Right kidney (tissue), 1 donor: ENCODE data around the gene S100A4.
A peak's percentile ranks its signal among the peaks of the same experiment; 100 is the strongest.

Experiments
- DNase-seq: peaks from one replicate; pipeline ENCODE4 v3.0.0-alpha.2; 2016

The S100A4 gene

DNA sequence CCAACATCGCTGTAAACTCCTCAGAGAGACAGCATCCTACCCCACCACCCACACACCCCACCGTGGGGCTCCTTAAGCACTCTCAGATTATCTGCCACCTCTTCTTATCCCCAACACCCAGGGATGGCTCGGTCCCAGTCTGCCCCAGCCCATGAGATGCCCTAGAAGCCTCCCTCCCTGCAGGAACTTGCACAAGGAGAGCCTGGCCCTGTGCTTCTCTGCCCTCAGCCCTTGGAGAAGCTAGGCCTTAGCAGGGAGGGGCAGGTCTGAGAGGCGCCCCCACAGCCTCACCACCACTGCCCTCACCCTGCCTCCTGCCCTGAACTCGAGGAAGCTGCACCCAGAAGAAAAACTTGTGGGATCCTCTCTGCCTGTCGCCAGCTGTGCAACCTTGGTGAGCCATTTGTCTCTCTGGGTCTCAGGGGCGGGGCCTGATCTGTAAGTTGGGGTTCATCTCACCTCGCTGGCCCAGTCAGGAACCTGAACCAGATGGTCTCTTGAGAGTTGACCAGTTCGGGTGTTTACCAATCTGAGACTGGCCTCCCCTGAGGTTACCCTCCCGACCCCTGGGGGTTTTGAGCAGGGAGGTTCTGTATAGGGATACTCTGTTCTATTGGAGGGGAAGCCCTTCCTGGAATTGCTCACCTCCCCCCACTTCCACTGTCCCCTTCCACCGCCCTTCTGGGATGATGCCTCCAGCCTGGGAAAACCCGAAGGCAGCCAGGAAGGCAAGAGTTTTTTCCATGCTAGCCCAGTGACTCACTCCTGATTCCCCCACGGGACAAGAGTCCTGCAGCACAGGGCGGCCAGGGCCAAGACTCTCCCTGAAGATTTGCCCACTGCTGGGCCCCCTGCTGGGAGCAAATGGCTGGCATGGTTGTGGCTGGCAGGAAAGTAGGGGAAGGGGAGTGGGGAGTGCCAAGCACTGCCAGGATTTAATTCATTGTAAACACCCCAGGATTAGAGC, 3.4 kb upstream of the S100A4 start, which contains the start of gene S100A3:
TSS of gene S100A3 (minus strand) at position 537 of the 967 bp plus-strand sequence. CDS start 773 bp downstream, outside the sequence.
- DNase-seq = no peak

DNA sequence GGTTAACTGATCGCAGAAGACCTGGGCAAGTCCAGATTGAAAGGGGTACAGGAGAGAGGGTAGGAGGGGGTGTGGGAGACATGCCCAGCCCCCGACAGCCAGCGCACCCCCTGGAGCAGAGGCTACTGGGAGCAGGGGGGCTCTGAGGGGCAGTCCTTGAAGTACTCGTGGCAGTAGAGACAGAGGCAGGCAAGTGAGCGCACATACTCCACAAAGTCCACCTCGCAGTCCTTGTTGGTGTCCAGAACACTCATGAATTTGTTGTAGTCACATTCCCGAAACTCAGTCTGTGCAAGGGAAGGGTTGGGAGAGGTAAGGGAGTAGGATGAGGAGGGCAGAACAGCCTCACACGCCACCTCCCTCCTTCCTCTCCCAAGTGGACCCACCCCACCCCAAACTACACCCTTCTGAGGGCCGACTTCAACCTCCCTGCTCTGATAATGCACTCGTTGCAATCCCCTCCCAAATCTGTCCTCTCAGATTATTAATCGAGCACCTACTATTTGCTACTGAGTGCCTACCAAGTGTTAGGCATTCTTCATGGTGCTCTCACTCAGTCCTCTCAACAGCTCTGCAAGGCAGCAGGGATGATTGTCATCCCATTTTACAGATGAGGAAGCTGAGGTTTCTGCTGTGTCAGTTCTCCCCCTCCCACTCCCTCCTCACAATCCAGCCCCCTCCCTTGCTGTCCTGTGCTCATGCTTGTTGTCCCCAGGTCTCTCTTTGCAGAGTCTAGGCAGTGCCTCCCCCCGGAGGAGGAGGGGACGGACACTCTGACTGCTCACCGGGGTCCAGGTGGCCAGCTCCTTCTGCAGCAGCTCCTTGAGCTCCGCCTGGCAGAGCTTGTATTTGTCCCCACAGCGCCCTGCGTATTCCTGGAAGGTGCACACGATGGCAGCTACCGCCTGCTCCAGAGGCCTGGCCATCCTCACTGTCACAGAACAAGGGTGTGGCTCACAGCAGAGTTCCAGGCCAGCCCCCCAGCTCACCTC, 2.2 kb upstream of the S100A4 start:
- no peak for DNase-seq

DNA sequence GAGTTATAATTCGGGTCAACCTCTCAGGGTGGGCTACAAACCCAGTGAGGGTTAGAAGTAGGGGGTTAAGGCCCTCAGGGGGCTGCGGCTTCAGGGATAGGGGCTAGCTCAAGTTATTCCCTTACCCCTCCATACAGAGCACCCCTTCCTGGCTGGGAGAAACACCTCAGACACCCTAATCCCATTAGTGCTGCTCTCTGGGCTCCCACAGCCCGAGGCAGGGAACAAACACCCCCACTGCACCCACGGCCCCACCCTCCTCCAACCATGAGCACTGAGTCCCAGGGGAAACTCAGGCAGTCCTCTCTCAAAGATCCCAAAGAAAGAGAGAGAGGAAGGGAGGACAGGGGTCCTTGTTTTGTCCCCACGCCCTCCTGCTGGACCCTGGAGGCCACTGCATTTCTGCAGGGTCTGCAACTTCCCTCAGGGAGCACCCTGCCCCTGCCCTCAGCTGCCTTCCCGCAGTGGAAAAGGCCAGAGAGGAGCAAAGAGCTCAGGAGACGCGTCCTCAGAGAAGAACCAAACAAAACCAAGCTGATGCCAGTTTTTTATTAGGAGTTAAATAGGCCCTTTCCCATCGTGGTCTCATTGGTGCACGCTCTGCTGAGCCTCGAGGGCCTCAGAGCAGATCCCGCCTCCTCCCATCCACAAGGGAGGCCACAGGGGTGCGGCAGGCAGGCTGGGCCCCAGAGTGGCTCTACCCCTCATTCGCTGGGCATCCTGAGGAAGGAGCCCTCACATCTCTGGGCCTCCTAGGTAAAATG, 1.4 kb upstream of the S100A4 start:
- DNase-seq = no peak

DNA sequence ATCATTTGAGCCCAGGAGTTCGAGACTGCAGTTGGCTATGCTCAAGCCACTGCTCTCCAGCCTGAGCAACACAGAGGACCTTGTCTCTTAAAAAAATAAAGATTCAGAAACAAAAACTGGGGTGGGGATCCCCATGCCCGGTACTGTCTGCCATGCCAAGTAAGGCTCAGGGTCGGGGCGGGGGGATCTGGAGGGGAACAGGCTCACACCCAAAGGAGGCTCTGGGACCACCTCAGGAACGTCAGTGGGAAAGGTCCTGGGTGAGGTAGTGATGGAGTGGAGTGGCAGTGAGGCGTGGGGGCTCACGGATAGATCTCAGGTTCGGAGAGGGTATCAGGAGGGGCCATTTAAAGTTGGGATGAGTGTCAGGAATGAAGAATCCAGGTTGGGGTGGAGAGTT, 765 bp upstream of the S100A4 start:
- no peak for DNase-seq

DNA sequence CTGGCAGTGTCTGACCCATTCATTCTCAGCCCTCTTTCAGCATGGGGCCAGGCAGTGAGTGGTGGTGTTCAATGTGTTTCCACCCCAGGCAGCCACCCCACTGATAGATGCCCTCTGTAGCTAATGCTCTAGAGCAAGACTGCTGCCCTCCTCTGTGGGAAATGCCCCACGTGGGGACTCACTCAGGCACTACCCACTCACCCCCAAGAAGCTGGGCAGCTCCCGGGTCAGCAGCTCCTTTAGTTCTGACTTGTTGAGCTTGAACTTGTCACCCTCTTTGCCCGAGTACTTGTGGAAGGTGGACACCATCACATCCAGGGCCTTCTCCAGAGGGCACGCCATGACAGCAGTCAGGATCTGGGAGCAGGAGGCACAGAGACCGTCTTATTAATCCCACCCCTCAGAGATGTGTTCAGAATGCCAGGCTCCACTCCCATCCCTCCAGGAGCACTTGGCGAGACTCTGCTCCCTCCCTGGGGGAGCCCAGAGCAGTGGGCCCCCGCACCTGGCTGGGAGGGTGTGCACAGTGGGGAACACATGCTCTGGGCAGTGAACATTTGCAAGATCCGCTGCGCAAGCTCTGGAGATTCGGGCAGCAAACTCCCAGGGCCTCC, 1.0 kb downstream of the S100A4 start:
- DNase-seq = no peak

DNA sequence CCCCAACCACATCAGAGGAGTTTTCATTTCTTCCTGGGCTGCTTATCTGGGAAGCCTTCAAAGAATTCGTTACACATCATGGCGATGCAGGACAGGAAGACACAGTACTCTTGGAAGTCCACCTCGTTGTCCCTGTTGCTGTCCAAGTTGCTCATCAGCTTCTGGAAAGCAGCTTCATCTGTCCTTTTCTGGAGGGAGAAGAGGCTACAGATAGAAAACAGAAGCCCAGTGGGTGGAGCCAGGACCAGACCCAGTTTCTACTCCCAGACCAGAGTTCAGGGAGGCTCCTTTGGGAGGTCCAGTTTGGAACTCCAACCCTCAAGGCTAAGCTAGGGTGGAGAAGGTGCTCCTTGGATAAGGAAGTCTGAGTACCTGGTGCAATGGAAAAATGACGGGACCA, 1.9 kb downstream of the S100A4 start:
- no peak for DNase-seq

DNA sequence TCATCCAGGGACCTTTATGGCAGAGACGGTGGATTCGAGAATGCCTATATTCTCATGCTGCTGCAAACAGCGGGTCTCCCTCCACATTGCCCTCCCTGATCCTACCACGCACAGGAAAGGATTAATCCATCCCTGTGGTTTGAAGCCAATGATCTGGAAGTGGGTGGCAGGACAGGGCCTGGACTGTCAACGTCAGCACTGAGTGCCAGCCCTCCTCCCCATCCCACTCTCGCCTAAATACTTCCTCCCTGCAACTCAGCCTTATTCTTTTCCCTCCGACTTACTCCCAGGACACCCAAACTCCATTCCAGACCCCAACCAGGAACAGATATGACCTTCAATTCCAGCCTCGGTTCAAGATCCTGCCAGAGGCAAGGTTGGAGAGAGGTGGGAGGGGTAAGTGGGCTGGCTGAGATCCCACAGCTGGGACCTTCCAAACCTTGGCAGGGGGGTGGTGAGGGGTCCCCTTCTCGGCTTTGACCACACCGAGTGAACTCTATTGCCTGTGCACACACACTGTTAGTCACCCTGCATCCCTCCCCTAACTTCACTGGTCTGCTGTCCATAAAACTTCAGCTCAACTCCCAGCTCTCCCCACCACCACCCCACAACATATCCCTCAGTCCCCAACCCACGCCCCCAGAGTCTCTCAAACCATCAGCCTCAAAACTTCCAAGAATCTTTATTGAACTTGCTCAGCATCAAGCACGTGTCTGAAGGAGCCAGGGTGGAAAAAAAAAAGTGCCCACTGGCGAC, 2.5 kb downstream of the S100A4 start:
- no peak for DNase-seq

DNA sequence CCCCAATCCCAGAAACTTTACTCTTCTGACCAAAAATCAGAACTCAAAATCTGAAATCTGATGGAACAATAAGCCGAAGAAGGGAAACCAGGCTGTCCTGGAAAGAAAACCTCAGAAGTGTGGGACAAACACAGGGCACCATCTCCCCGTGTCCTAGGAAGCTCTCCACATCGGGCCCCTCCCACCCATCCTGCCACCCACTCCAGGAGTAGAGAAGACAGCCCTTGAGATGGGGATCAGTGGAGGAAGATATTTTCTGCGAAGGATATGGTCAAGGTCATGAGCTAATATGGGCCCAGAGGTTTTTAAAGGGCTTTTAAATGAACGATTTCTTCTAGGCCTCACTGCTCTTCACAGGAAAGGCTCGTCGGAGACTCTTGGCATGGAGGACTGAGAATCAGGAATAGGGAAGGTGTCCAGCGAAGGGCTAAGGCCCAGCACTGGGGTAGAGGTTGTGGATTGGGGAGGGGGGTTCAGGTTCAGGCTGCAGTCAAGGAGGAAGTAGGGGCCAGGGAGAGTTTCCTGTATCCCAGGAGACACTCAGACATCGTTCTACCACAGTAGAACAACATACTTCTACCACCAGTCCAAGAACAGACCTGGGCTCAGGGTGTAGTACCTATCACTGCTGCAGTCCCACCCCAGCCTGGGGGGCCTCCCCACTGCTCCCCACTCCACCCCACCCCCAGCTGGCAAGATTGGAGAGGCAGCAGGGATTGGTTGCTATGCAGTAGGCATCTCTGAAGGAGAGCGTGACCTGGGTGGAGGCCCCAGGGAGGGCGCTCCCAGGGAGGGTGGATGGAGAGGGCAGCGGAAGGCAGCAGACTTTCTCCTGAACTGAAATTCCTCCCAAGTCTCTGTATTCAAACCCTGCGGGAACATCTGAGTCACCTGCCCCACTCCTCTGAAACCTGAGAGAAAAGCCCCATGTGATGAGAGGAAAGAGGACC, 3.7 kb downstream of the S100A4 start:
- DNase-seq = no peak

DNA sequence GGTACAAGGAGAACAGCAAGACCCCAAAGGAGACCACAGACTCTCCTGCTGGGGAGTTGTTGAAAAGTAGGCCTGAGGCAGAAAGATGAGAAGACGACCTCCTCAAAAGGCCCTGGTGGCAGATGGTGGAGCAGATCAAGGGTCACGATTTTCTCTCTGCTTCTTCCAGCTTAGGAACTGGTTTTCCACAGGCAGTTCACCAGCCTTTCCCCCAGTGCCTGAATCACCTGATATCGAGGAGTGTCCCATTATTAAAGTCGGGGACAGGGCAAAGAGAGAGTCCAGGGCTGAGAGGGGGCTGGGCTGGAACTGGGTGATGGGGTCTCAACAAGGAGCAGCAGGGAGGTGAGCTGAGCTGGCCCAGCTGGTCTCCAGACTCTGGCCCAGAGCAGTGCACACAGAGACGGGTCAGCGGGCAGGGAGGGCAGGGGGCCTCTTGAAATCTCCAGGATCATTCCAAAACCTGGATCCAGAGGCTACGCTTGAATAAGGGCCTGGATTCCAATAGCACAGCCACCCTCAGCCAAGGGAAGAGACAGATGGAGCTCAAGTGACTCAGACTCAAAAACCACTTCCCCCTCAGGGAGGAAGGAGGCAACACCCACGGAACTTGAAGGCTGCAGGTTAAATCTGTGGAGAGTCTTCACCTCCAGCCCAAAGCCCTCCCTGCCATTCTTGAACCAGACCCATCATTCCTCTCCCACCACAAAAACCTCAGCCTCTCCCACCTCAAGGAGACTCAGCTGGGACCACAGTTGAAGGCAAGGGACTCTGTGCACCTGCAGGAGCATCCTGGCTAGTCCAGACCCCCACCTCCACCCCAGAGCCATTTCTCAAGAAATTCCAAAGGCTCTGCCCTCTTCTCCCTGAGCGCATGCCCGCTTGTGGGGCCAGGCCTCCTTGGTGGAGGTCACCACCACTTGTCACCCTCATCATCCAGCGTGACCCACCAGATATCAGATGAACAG, 4.9 kb downstream of the S100A4 start, which contains the start of gene S100A5:
TSS of gene S100A5 (minus strand) at position 541 of the 968 bp plus-strand sequence. CDS start 743 bp downstream, outside the sequence.
- peak; percentile 51 for DNase-seq

DNA sequence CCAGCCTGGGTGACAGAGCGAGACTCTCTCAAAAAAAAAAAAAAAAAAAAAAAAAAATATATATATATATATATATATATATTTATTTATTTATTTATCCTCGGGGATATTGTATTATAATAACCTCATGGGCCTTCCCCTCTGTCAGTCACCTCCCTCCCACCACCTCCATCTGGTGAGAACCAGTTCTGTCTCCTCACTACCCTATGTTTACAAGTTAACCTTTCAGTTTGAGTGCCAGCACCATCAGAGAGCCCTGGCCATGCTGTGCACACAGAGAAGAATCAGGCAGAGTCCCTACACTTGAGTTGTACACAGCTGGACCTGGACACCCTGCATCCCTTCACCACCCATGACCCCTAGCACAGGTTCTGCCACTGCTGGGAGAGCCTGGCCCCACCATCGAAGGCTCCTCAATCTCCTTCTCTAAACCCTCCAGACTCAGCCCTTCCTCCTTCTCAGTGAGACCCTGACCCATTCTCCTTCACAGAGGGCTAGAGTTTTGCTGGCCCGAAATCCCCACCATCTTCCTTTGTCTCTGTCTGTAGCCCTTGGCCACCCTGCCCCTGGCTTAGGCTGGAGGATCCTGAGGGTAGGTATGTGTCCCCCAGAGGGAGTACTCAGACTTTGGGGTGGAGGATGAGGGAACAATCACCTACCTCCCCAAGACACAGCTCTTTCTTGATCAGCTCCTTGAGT, 6.1 kb downstream of the S100A4 start:
- DNase-seq = no peak

DNA sequence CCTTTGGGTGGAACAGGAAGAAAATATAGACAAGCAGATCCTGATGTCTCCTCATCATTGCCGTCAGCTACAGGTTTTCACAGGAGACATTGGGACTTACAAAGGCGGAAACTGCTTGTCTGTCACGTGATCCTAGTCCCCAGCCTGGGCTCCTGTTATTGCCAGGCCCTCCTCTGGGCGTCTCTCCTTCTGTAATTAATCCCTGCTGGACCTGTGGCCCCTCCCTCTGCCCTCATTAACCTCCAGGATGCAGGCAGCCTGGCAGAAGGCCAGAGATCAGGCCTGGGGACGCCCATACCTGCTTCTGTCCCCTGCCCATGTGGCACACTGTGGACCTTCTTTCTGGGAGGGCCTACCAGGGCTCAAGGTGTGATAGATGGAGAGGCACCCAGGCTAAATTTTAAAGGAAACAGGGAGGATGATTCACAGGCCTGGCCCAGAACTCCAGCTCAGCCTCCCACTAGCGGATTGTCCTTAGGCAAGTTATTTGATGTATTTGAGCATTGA, 7.2 kb downstream of the S100A4 start:
- no peak for DNase-seq

DNA sequence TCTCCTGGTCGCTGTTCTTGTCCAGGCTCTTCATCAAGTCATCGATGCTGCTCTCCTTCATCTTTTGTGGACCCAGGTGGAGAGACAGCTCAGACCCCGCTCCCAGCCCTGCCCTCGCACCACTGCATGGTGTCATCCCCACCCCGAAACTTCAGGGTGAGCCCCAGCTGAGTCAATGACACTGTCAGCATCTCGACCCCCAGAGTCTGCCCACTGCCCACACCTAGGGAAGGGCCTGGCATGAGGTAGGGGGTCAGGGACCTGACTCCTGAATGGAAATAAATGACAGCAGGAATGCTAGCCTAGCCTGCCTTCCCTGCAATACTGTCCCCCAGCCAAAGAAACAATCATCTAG, 8.3 kb downstream of the S100A4 start:
- no peak for DNase-seq

DNA sequence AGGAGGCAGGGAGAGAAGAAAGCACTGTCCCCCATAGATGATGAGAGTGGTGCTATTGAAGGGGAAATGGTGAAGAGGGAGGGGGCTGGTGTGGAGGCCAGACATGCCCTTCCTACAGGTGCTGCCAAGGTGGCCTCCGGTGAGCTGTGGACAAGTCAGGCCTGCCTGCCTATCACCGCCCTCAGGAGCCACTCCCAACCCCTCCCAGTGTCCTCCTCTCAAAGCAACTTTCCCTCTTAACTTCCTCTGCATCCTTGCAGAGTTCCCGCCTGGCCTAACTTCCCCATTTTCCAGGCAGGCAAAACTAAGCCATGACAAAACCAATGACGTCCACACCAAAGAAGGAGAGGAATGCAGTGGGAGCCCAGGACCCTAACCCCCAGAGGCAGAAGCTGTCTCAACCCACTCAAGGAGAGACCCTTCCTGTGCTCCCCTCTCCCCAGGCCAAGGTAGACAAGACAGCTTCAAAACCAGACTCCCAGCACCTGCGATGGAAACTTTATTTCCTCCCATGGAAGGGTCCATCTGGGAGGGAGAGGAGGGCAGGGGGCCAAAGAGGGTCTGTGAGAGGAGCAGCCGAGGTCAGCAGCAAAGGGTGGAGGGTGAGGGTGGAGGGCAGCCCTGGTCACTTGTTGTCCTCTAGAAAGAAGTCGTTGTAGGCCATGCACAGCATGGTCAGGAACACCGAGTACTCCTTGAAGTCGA, 8.8 kb downstream of the S100A4 start:
- no peak for DNase-seq

DNA sequence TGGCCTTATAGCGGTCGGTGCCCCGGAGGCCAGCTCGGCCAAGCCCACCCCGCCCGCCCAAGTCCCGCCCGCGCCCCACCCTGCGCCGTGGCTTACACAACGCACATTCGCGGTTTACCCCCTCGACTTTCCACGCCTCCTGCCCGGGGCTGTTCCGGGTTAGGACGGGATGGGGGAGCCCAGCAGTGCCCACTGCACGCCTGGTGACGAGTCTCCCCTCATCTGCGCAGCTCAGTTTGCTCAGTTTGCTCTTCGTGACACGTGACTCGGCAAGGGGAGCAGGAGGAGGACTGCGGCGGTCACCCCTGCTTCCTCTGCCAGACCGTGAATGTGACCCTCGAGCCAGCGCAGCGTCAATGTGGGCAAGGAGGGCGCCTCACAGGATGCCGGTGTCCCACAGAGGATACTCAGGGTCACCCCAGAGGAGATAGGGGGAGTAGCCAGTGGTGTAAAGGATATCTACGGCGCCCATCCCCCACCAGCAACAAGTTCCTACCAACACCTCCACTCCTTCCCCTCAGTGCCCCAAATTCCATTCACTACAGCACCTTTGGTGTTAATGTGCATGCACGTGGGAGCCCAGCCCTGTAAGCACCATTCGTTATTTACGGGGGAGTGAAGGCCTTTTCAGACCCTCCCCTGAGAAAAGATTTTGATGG, 9.5 kb downstream of the S100A4 start:
- DNase-seq = peak; percentile 79

DNA sequence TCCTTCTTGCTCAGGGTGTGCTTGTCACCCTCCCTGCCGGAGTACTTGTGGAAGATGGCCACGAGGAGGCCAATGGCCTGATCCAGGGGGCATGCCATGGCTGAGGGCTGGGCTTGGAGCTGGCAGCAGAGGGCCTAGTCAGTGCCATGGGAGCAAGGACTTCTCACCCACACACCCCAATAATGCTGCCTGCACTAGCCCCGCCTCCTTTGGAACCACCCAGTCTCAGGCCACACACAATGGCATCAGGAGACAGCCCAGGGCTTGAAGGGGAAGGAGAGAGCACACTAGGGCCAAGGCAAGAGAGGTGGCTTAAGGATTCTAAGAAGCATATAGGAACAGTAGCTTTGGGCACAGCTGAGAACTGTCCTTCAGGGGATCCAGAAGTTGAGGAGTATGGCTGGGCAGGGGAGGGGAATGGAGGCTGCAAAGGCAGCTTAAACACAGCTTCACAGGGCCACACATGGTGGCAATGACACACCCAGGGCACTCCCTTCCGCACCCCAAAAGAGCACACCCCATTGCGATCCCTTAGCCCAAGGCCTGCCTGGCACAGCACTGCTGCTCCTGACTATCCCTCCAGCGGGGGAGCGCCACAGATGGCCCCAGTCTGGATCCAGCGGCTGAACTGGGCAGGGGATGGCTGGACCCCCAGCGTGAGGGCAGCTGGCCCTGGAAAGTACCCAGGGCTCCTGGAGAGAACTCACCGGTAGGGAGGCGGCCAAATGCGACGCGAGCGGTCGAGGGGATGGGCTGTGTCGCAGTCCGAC, 10.2 kb downstream of the S100A4 start, which contains the start of gene S100A6:
TSS of gene S100A6 (minus strand) at position 750 of the 770 bp plus-strand sequence. CDS start at position 98, 652 bp downstream.
- DNase-seq = peak; percentile 60
